GM12891 (cell line): ENCODE data around the gene INTS6L.

Experiments
- PAX5 ChIP-seq: IDR thresholded peaks from 2 replicates; pipeline ENCODE4 v1.6.1; 2011; ENCODE audit warnings: low read length, moderate library complexity, mild to moderate bottlenecking; ENCODE audit not compliant: insufficient read depth, severe bottlenecking
- POLR2A ChIP-seq: IDR thresholded peaks from 2 replicates; pipeline ENCODE4 v1.6.1; 2011; ENCODE audit warnings: low read depth, low read length, control low read depth
- POLR2AphosphoS5 ChIP-seq: IDR thresholded peaks from 2 replicates; pipeline ENCODE4 v1.6.1; 2011; ENCODE audit warnings: low read depth, low read length, control low read depth
- SPI1 ChIP-seq: IDR thresholded peaks from 2 replicates; pipeline ENCODE4 v1.6.1; 2011; ENCODE audit warnings: low read depth, low read length, control low read depth
- TAF1 ChIP-seq: IDR thresholded peaks from 2 replicates; pipeline ENCODE4 v1.6.1; 2011; ENCODE audit warnings: low read depth, low read length, control low read depth

- TF ChIP-seq POLR2A (no peak), TAF1 (no peak), POLR2AphosphoS5 (no peak), SPI1 (no peak), PAX5 (no peak)
These were observed 76.0 kb downstream of the INTS6L start for GRCh38 chrX:135596495-135596894.
